Activated T-cell treated with anti-CD3 and anti-CD28 coated beads for 48 hours (primary cell): ENCODE results near the gene PGS1.

Experiments used
- DNase-seq: peaks from one replicate; pipeline ENCODE4 v3.0.0-alpha.2; 2020; ENCODE audit warnings: low read depth

Gene PGS1

GRCh38 chr17:78365561-78366108 lies 12.8 kb upstream of the PGS1 start:
- DNase-seq = no peak

DNA sequence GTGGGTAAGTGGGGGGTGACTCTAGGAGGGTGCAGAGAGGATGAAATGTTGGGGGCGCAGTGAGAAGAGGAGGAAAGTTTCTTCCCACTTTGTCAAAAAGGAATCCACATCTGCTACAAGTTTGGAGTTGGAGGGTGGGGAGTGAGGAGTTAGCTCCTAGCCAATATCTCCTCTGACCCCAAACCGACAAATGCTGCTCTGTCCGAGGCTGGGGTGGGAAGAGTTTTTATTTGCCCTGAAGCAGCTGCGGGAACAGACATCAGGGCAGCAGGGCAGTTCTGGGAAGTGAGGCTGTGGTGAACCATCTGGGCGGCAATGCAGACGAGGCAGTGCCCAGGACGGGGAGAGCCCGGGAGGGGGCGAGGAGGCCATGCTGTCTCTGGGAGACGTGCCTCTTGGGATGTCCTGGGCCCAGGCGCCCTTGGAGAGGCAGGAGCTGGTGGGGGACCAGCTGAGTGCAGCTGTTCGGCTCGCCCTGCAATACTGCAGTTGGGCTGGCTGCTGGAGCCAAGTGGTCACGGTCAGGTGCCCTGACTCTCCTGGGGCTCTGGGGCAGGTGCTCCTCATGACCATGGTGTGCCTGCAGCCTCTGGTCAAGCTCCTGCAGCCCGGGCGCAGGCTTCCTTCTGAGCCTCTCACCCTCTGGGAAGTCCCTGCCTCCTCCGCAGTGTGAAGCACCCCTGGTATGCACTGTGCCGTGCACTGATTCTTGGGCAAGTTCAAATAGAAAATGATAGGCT lies 12.2 kb upstream of the PGS1 start:
- no peak for DNase-seq

DNA sequence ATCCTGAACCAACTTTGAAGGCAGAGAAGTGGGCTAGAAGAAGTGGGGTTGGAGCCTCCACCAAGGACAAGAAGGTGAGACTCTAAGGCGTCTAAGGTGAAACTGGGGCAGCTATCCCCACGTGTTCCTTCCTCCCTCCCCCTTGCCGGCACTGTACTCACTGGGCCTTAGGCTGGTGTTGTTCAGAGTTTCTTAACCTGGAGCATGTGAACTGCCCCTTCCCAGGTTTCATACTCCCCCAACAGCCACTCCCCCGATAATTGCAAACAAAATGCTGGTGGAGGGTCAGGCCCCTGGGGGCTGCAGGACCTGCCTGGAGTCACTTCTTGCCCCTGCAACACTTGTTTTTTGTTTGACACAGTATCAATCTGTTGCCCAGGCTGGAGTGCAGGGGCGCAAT lies 11.3 kb upstream of the PGS1 start:
- no peak for DNase-seq

DNA sequence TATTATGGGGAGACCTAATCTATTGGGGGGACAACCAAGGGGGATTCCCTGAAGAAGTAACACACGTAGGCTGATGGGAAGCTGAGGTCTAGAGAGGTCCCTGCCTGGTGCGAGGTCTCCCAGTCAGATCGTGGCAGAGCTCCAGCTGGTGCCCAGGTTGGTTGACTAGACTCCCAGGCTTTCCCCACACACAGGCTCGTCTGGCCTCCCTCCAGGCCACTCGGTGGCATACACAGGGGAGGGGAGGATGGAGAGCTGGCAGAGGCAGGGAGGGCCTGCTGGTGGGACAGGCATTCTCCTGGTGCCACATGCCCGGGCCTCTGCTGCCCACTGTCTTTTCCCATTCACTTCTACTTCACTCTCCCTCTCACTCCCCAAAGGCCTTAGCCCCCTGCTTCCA lies 10.1 kb upstream of the PGS1 start:
- no peak for DNase-seq

DNA sequence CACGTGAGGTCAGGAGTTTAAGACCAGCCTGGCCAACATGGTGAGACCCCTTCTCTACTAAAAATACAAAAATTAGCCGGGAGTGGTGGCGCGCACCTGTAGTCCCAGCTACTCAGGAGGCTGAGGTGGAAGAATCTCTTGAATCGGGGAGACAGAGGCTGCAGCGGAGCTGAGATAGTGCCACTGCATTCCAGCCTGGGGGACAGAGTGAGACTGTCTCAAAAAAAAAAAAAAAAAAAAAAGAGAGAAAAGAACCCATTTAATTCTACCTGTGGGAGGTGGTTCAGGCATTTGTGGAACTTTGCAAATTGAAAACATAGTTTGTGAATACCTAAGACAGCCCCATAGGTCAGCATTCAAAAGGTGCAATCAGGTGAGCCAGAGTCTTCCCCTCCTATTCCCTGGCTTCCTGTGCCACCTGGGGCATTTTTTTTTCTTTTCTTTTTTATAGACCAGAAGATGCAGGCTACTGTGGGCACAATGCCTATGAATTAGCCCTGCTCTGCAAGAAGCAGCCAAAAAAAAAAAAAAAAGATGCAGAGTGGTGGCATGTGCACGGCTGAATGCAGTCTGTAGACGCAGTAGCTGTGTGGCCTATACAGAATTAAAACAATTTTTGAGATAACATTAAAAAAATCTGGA lies 9.5 kb upstream of the PGS1 start:
- DNase-seq = no peak

GRCh38 chr17:78369791-78370381 lies 8.6 kb upstream of the PGS1 start:
- no peak for DNase-seq

GRCh38 chr17:78371056-78371455 lies 7.4 kb upstream of the PGS1 start:
- no peak for DNase-seq

- no peak for DNase-seq
Measured at GRCh38 chr17:78372841-78373240, 5.6 kb upstream of the PGS1 start.

- no peak for DNase-seq
Measured at GRCh38 chr17:78374189-78374588, 4.3 kb upstream of the PGS1 start.

- DNase-seq = no peak
Measured at GRCh38 chr17:78374631-78375274, 3.7 kb upstream of the PGS1 start.

DNA sequence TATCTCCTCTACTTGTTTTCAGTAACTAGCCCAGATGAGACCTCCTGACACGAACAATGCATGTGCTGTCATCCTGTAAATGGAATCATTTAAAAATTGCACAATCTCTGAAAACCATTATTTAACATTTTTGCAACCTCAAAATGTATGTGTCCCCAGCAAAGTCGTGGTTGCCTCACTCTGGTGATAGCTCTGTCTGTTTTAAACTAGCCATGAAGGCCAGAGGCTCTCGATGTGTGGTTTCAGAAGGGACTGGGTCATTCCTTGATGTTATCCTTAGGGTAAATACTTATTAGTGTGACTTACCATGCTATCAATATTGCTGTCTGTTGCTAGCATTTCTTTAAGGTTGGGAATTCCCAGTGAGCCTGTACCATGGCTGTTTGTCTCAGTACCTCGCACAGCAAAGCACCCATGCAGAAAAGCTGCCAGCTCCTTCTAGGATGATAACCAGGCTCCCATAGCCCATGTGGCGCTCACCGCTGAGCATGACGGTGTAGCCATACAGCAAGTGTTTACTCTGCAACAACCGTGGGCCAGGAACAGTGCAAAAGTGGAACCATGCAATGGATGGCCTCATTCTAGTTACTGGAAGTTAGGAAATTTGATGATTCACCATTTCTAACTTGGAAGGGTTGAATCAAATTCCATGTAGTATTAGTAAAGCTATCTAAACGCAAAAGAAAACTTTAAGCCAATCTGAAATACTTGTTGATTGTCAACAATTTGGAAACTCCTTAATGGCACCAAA lies 2.9 kb upstream of the PGS1 start:
- no peak for DNase-seq

DNA sequence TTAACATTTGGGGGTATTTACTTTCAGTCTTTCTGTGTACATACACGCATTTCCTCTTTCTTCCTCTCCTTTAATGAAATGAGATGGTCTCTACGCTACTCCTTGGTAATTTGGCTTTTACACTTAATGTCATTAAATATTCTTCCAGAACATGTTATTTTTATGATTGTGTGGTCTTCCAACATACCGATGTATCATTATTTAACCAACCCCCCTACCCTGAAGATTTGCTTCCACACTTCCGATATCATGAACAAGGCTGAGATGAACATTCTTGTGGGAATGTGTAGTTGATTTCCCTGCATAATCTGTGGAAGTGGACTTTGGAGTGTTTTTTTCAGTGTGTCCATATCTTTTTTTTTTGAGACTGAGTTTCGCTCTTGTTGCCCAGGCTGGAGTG lies 2.3 kb upstream of the PGS1 start:
- no peak for DNase-seq

DNA sequence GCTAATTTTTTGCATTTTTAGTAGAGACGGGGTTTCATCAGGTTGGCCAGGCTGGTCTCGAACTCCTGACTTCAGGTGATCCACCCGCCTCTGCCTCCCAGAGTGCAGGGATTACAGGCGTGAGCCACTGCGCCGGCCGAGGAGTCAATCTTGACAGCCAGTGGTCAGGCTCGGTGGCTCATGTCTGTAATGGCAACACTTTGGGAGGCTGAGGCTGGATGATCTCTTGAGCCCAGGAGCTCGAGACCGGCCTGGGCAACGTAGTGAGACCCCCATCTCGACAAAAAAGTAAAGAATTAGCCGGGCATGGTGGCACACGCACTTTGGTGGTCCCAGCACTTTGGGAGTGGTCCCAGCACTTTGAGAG lies 608 bp upstream of the PGS1 start:
- DNase-seq = no peak

GRCh38 chr17:78379131-78379491 lies 662 bp downstream of the PGS1 start:
- DNase-seq = no peak

DNA sequence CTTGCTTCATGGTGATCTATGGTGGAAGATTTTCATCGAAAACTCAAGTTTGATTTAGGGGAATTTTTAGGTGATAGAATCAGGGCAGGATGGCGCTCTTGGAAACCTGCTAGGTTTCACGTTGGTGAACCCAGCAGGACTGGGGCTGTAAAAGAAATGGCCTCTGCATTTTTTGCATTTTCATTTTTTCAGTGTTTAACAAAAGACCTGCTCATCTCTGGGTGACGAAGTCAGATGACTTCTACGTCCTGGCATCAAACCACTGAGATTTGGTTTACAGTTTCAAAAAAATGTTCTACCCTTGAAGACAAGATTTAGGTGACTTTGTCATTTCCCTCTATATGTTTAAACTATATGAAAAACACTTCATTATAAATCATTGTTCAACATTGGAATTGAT lies 1.9 kb downstream of the PGS1 start:
- DNase-seq = no peak

- no peak for DNase-seq
Measured at GRCh38 chr17:78381601-78382232, 3.3 kb downstream of the PGS1 start.

- peak; percentile 67 for DNase-seq
Measured at GRCh38 chr17:78383725-78384471, 5.4 kb downstream of the PGS1 start.

DNA sequence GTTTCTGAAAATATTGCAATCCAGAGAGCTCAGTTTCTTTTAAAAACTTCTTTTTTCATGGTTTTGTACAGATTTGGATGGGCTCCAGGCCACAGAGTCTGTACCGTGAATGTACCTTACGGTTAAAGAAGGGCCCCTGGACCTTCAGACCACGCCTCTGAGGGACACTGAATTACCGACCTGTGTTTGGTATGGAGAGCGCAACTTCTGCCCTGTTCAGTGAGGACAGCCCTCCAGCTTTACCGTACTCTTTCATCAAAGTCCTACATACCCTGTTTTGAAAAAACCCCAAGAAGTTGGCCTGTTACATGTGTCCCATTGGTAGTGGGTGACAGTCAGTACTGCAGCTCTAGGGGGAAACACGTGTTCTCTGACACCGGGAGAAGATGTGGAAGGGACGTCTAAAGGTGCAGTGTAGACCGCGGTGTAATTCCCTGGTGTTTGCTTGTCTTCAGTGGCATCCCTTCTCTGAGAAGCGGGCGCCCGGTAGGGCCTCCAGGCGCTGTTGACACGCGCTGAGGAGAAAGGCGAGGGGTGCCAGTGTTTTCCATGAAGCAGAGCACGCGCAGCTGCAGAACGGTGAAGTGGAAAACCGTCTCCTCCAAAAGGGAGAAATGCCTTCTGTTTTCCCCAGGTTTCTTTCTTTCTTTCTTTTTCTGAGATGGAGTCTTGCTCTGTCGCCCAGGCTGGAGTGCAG lies 6.2 kb downstream of the PGS1 start:
- DNase-seq = no peak

GRCh38 chr17:78387977-78388941 lies 9.8 kb downstream of the PGS1 start:
- no peak for DNase-seq
